Adipose tissue (tissue), 3 donors: ENCODE results near the gene SLC12A6. TPM values are rescaled to one million over a fixed set of nuclear protein-coding genes. Genes with fewer than 3 reads are reported as not detected.
A peak's percentile ranks its signal among the peaks of the same experiment; 100 is the strongest.
"Not testable (repeated sequence)": the region's sequence is repeated elsewhere in the genome, so short reads cannot be mapped to it uniquely, and the experiment has no call there.

ENCODE experiments used
- H3K27ac ChIP-seq: one replicate; pipeline ENCODE4 v1.5.1; 2013; ENCODE audit warnings: low read depth, low read length
- WGBS, 3 donors: extraction: QIAGEN DNeasy Blood & Tissue Kit; methylation state at CpG; one replicate each; pipeline ENCODE4 v1.1.7; 2013; 5-methylcytosine and 5-hydroxymethylcytosine counted together
- polyA plus RNA-seq, 3 donors: library from polyadenylated mRNA; stranded (reverse); fragments of 200-250 nt; gene quantifications; one replicate each; pipeline ENCODE4 v1.2.3, GENCODE V29; 2013
- donor health status: healthy with polysubstance abuse.
- donor health status: Bipolar disorder and iron deficiency.
- donor health status: healthy.

SLC12A6 gene
- polyA plus RNA-seq, 3 donors = 3.6 to 7.6 (median 5.8) TPM

- 86 to 93% (median 87%) methylated on average over 4 of the region's 4 CpGs for WGBS, 3 donors
- H3K27ac ChIP-seq = no peak overlapping the region
These were observed 98.3 kb downstream of the SLC12A6 start for GRCh38 chr15:34239151-34239808.

GRCh38 chr15:34233614-34234013 is 104.0 kb downstream of the SLC12A6 start:
- no peak overlapping the region for H3K27ac ChIP-seq
- 82 to 88% (median 87%) methylated on average over 6 of the region's 6 CpGs for WGBS, 3 donors

- 31 to 48% (median 47%) methylated on average over 24 of the region's 24 CpGs for WGBS, 3 donors
- H3K27ac ChIP-seq = no peak overlapping the region
These were observed 113.5 kb downstream of the SLC12A6 start for GRCh38 chr15:34223904-34224596.

GRCh38 chr15:34217587-34218225 is 119.9 kb downstream of the SLC12A6 start:
- WGBS, 3 donors = 83 to 90% (median 88%) methylated on average over 7 of the region's 7 CpGs
- H3K27ac ChIP-seq = no peak overlapping the region

- no peak overlapping the region for H3K27ac ChIP-seq
These were observed 120.9 kb downstream of the SLC12A6 start for GRCh38 chr15:34216527-34217270.

- H3K27ac ChIP-seq = no peak overlapping the region
- 49 to 58% (median 51%) methylated on average over 3 of the region's 3 CpGs for WGBS, 3 donors
These were observed 123.4 kb downstream of the SLC12A6 start for GRCh38 chr15:34214135-34214534.

- H3K27ac ChIP-seq = no peak overlapping the region
- WGBS, 3 donors = 34 to 37% (median 35%) methylated on average over 4 of the region's 4 CpGs
These were observed 123.9 kb downstream of the SLC12A6 start for GRCh38 chr15:34213690-34214089.

- 0 to 1% (median 0%) methylated on average over 64 to 81 of the region's 81 CpGs for WGBS, 3 donors
- peak within 1 kb of the TSS; percentile 72 for H3K27ac ChIP-seq
These were observed 127.9 kb downstream of the SLC12A6 start, which contains the start of gene KATNBL1 for GRCh38 chr15:34209421-34210282. Gene KATNBL1 (minus strand): TSS chr15:34210096. CDS start chr15:34163676, 46,420 bp downstream.

- 93 to 95% (median 93%) methylated on average over 4 of the region's 4 CpGs for WGBS, 3 donors
- no peak overlapping the region for H3K27ac ChIP-seq
These were observed 131.6 kb downstream of the SLC12A6 start for GRCh38 chr15:34206011-34206410.

GRCh38 chr15:34203936-34204335 is 133.6 kb downstream of the SLC12A6 start:
- WGBS, 3 donors = 79 to 97% (median 82%) methylated on average over 1 of the region's 1 CpG
- no peak overlapping the region for H3K27ac ChIP-seq

GRCh38 chr15:34203305-34203704 is 134.3 kb downstream of the SLC12A6 start:
- WGBS, 3 donors = 74 to 93% (median 91%) methylated on average over 1 of the region's 1 CpG
- H3K27ac ChIP-seq = no peak overlapping the region

- 84 to 95% (median 93%) methylated on average over 7 of the region's 7 CpGs for WGBS, 3 donors
- H3K27ac ChIP-seq = not testable (repeated sequence)
These were observed 144.3 kb downstream of the SLC12A6 start for GRCh38 chr15:34193272-34193671.

GRCh38 chr15:34188711-34189110 is 148.9 kb downstream of the SLC12A6 start:
- no peak overlapping the region for H3K27ac ChIP-seq
- 74 to 83% (median 75%) methylated on average over 5 of the region's 5 CpGs for WGBS, 3 donors

- H3K27ac ChIP-seq = no peak overlapping the region
- 55 to 84% (median 74%) methylated on average over 4 of the region's 4 CpGs for WGBS, 3 donors
These were observed 151.9 kb downstream of the SLC12A6 start for GRCh38 chr15:34185666-34186065.

GRCh38 chr15:34182942-34183341 is 154.6 kb downstream of the SLC12A6 start:
- no peak overlapping the region for H3K27ac ChIP-seq
- 15 to 67% (median 60%) methylated on average over 4 of the region's 4 CpGs for WGBS, 3 donors
